HCT116 (cell line): ENCODE results near the gene C21orf91. TPM values are rescaled to one million over a fixed set of nuclear protein-coding genes. Genes with fewer than 3 reads are reported as not detected.

Source experiments
- ATAC-seq: fragments of 200-7000 bp; cut with Tn5 transposase; 2 replicates; pipeline ENCODE4 v1.9.1; 2020; ENCODE audit warnings: mild to moderate bottlenecking, moderate library complexity
- BruUV-seq: library from RNA; stranded (reverse); fragments of 400-500 nt; replicated peaks from 2 replicates; lab custom pipeline; 2021; lab: Mats Ljungman, UMichigan
- CTCF ChIA-PET: fragments of 300-600 bp; sonication (Branson Sonifier 250); formaldehyde crosslinking; loops from one replicate; lab custom pipeline; 2021; ENCODE audit warnings: antibody characterized with exemption; lab: Charles Lee
- POLR2A ChIA-PET: fragments of 300-600, 350-600 bp; sonication (Branson Sonifier 250); formaldehyde crosslinking; loops from one replicate; lab custom pipeline; 2021; ENCODE audit warnings: antibody characterized with exemption; lab: Charles Lee
- RAD21 ChIA-PET, 2 experiments: fragments of 300-600 bp; sonication (Branson Sonifier 250); formaldehyde crosslinking; loops; one replicate each; lab custom pipeline; 2023; ENCODE audit warnings: low total read pairs in 2 of 2; ENCODE audit not compliant: uncharacterized antibody in 2 of 2, unreplicated experiment in 2 of 2, low non-redundant PET in 1 of 2; lab: Charles Lee
- DNase-seq: peaks from one replicate; pipeline ENCODE4 v3.0.0-alpha.2; 2010; ENCODE audit warnings: low read depth, low spot score
- H2AFZ ChIP-seq: fragments of 200-600 bp; shearing (Covaris generic), sonication (generic); 2 replicates; pipeline ENCODE4 v1.6.1; 2017; ENCODE audit warnings: low read depth, mixed run types, mixed read lengths, antibody characterized with exemption, low read length; ENCODE audit not compliant: poor library complexity, severe bottlenecking
- H3K27ac ChIP-seq: 2 replicates; pipeline ENCODE4 v1.5.1; 2012; ENCODE audit warnings: low read depth, low read length
- H3K27me3 ChIP-seq: fragments of 200-600 bp; sonication (generic); 2 replicates; pipeline ENCODE4 v1.6.1; 2016; ENCODE audit warnings: mixed run types, low read length, mixed read lengths; ENCODE audit not compliant: insufficient read depth
- H3K36me3 ChIP-seq, 2 experiments: fragments of 200-500 bp in 1 of 2; fragments of 200-600 bp in 1 of 2; sonication (Bioruptor generic) in 1 of 2; sonication (generic) in 1 of 2; 2 replicates each; pipeline versions ENCODE4 v1.5.1 to v1.6.1; 2014 to 2016; ENCODE audit warnings: low read length in 2 of 2, inconsistent platforms in 1 of 2, mixed read lengths in 1 of 2, mixed run types in 1 of 2; ENCODE audit not compliant: insufficient read depth in 2 of 2, control insufficient read depth in 1 of 2
- H3K4me1 ChIP-seq, 2 experiments: fragments of 200-600 bp in 1 of 2; sonication (generic) in 1 of 2; 2 replicates each; pipeline versions ENCODE4 v1.5.1 to v1.6.1; 2012 to 2017; ENCODE audit warnings: low read length in 2 of 2, inconsistent platforms in 1 of 2, mild to moderate bottlenecking in 1 of 2, mixed read lengths in 1 of 2, mixed run types in 1 of 2, moderate library complexity in 1 of 2; ENCODE audit not compliant: insufficient read depth in 2 of 2, control insufficient read depth in 1 of 2
- H3K4me2 ChIP-seq: fragments of 200-600 bp; sonication (generic); 2 replicates; pipeline ENCODE4 v1.6.1; 2017; ENCODE audit warnings: mixed run types, low read length, mixed read lengths
- H3K4me3 ChIP-seq, 2 experiments: fragments of 200-600 bp in 1 of 2; sonication (generic) in 1 of 2; replicated peaks in 1 of 2; 2 replicates each; pipeline ENCODE4 v1.5.1; 2011 to 2016; ENCODE audit warnings: low read length in 2 of 2, control low read depth in 1 of 2, low read depth in 1 of 2, mild to moderate bottlenecking in 1 of 2, mixed read lengths in 1 of 2, mixed run types in 1 of 2
- H3K79me2 ChIP-seq: fragments of 200-600 bp; sonication (generic); 2 replicates; pipeline ENCODE4 v1.6.1; 2017; ENCODE audit warnings: mild to moderate bottlenecking, mixed run types, low read length, moderate library complexity, mixed read lengths; ENCODE audit not compliant: insufficient read depth
- H3K9ac ChIP-seq: fragments of 200-600 bp; sonication (generic); 2 replicates; pipeline ENCODE4 v1.6.1; 2016; ENCODE audit warnings: low read length, mixed read lengths
- H3K9me2 ChIP-seq: fragments of 200-600 bp; sonication (generic), shearing (Covaris generic); 2 replicates; pipeline ENCODE4 v1.6.1; 2017; ENCODE audit warnings: mixed run types, mild to moderate bottlenecking, moderate library complexity; ENCODE audit not compliant: insufficient read depth
- H3K9me3 ChIP-seq, 2 experiments: fragments of 200-500 bp in 1 of 2; fragments of 200-600 bp in 1 of 2; sonication (Bioruptor generic) in 1 of 2; sonication (generic) in 1 of 2; 2 replicates each; pipeline ENCODE4 v1.6.1; 2014 to 2017; ENCODE audit warnings: low read length in 2 of 2, mixed read lengths in 2 of 2, inconsistent platforms in 1 of 2, low read depth in 1 of 2, mild to moderate bottlenecking in 1 of 2, mixed run types in 1 of 2, moderate library complexity in 1 of 2; ENCODE audit not compliant: control insufficient read depth in 1 of 2, insufficient read depth in 1 of 2
- H4K20me1 ChIP-seq: fragments of 200-600 bp; sonication (generic), shearing (Covaris generic); 2 replicates; pipeline ENCODE4 v1.6.1; 2017; ENCODE audit warnings: mixed run types, mild to moderate bottlenecking, moderate library complexity; ENCODE audit not compliant: insufficient read depth
- CEBPB ChIP-seq: IDR thresholded peaks from 2 replicates; pipeline ENCODE4 v1.6.1; 2012; ENCODE audit warnings: low read depth
- CTCF ChIP-seq, 3 experiments: fragments of 200-600 bp in 1 of 3; sonication (generic) in 1 of 3; IDR thresholded peaks in 2 of 3; conservative IDR thresholded peaks in 1 of 3; 2 replicates each; pipeline ENCODE4 v1.5.1; 2012 to 2017; ENCODE audit warnings: low read depth in 2 of 3, low read length in 2 of 3, antibody characterized with exemption in 1 of 3, borderline replicate concordance in 1 of 3, control low read depth in 1 of 3, mild to moderate bottlenecking in 1 of 3, mixed read lengths in 1 of 3, mixed run types in 1 of 3, moderate library complexity in 1 of 3; ENCODE audit not compliant: insufficient read depth in 1 of 3
- FOSL1 ChIP-seq: IDR thresholded peaks from 2 replicates; pipeline ENCODE4 v1.6.1; 2012; ENCODE audit warnings: low read depth
- JUND ChIP-seq: IDR thresholded peaks from 2 replicates; pipeline ENCODE4 v1.6.1; 2012
- MAX ChIP-seq: IDR thresholded peaks from 2 replicates; pipeline ENCODE4 v1.6.1; 2012
- POLR2A ChIP-seq: IDR thresholded peaks from 2 replicates; pipeline ENCODE4 v1.7.0; 2011; ENCODE audit warnings: borderline replicate concordance; ENCODE audit not compliant: insufficient read depth, insufficient read length; ENCODE audit errors: extremely low read depth
- POLR2AphosphoS5 ChIP-seq: IDR thresholded peaks from 2 replicates; pipeline ENCODE4 v1.6.1; 2011; ENCODE audit warnings: mild to moderate bottlenecking, low read depth, low read length, moderate library complexity
- RAD21 ChIP-seq: IDR thresholded peaks from 2 replicates; pipeline ENCODE4 v1.6.1; 2012; ENCODE audit warnings: low read depth, mild to moderate bottlenecking
- SP1 ChIP-seq: IDR thresholded peaks from 2 replicates; pipeline ENCODE4 v1.6.1; 2012; ENCODE audit warnings: low read depth
- SRF ChIP-seq: IDR thresholded peaks from 2 replicates; pipeline ENCODE4 v1.6.1; 2012; ENCODE audit warnings: low read depth
- TCF7L2 ChIP-seq: IDR thresholded peaks from 2 replicates; pipeline ENCODE4 v1.7.0; 2011; ENCODE audit warnings: borderline replicate concordance, inconsistent platforms; ENCODE audit not compliant: insufficient read depth, insufficient read length; ENCODE audit errors: extremely low read depth
- intact Hi-C: fragments of 100-400 bp; cut with micrococcal nuclease; formaldehyde crosslinking; loops from 2 replicates; pipeline ENCODE4 v1.10.0; 2022
- total RNA-seq: library from RNA; stranded (reverse); gene quantifications from one replicate; pipeline ENCODE4 v1.2.1, GENCODE V29; 2021; ENCODE audit not compliant: unreplicated experiment

The C21orf91 gene
- total RNA-seq, 1 experiment from 2014 or later, result 17.7 TPM

GRCh38 chr21:17813353-17813752, 5.8 kb downstream of the C21orf91 start:
- DNase-seq, result no peak
- Histone ChIP-seq H3K9ac (no peak overlapping the region), H3K27ac (no peak overlapping the region), H3K79me2 (peaks cover 14% of the 10 kb centered on the region), H3K36me3 (peaks cover 2 to 19% of the 10 kb centered on the region in 2 experiments), H3K27me3 (no peaks in the 10 kb centered on the region), H4K20me1 (no peaks in the 10 kb centered on the region), H3K9me2 (no peaks in the 10 kb centered on the region), H2AFZ (no peak overlapping the region), H3K4me2 (no peak overlapping the region), H3K4me3 (no peak overlapping the region), H3K9me3 (peaks cover 0 to 7% of the 10 kb centered on the region in 2 experiments; a peak in 1 of 4 replicates), H3K4me1 (peaks cover 0 to 9% of the 10 kb centered on the region in 2 experiments; a peak in 2 of 4 replicates)
- no TSS peak for BruUV-seq
- TF ChIP-seq JUND (no peak), POLR2A (no peak), SP1 (no peak), CEBPB (no peak), POLR2AphosphoS5 (no peak), SRF (no peak), CTCF (IDR thresholded peaks at IDR 0.05 in 2 of 3, conservative IDR thresholded peaks at IDR 0.05 in 1 of 3; ENCODE audit: borderline replicate concordance in 1 of 3, insufficient read depth in 1 of 3, low read depth in 2 of 3, low read length in 2 of 3) (no peak), FOSL1 (no peak), RAD21 (no peak), MAX (no peak), TCF7L2 (no peak)
- POLR2A ChIA-PET, result no interaction called here
- RAD21 ChIA-PET, result no interaction called here
- ATAC-seq, result no peak
- CTCF ChIA-PET, result interaction anchor here (0.8 kb wide), 1 partner anchor 111 kb away, joined by 3 read pairs; no protein-coding TSS in a partner anchor
- intact Hi-C loops, result loop anchor here (10.0 kb wide), 1 partner anchor 199 kb away; the partner anchor contains the start of gene BTG3
